Thoracic aorta (tissue), 2 donors: ENCODE measurements around the gene SLC6A2. TPM values are rescaled to one million over a fixed set of nuclear protein-coding genes. Genes with fewer than 3 reads are reported as not detected.

Experiments used
- ATAC-seq: fragments of 150-250 bp; one replicate; pipeline ENCODE4 v1.8.0; 2017; ENCODE audit warnings: low read depth; ENCODE audit not compliant: insufficient number of reproducible peaks, low FRiP score
- DNase-seq: peaks from one replicate; pipeline ENCODE4 v3.0.0-alpha.2; 2020; ENCODE audit warnings: low spot score
- H3K27ac ChIP-seq, 2 donors: fragments of 200-600 bp; sonication (generic); 1 replicate in 1 of 2; 2 replicates in 1 of 2; pipeline ENCODE4 v1.5.1; 2016; ENCODE audit warnings: mild to moderate bottlenecking in 2 of 2, moderate library complexity in 2 of 2
- H3K27me3 ChIP-seq: fragments of 200-600 bp; sonication (generic); replicated peaks from 2 replicates; pipeline ENCODE4 v1.6.0; 2016; ENCODE audit warnings: mild to moderate bottlenecking; ENCODE audit not compliant: insufficient read depth
- H3K36me3 ChIP-seq: fragments of 200-600 bp; sonication (generic); one replicate; pipeline ENCODE4 v1.5.1; 2016
- H3K4me1 ChIP-seq, 2 donors: fragments of 200-600 bp; sonication (generic); 1 replicate in 1 of 2; 2 replicates in 1 of 2; pipeline versions ENCODE4 v1.5.1 to v1.6.0; 2016; ENCODE audit warnings: low read depth in 2 of 2, mild to moderate bottlenecking in 1 of 2; ENCODE audit not compliant: control insufficient read depth in 1 of 2
- H3K4me3 ChIP-seq: fragments of 200-600 bp; sonication (generic); 2 replicates; pipeline ENCODE4 v1.5.1; 2016; ENCODE audit warnings: mild to moderate bottlenecking
- H3K9me3 ChIP-seq: fragments of 200-600 bp; sonication (generic); 2 replicates; pipeline ENCODE4 v1.5.1; 2016
- CTCF ChIP-seq: fragments of 200-600 bp; sonication (generic); IDR thresholded peaks from one replicate; pipeline ENCODE4 v1.5.1; 2019; ENCODE audit warnings: antibody characterized with exemption
- total RNA-seq, 2 donors: library from RNA; depleted of rRNA; stranded (reverse); fragments of >200 nt; gene quantifications; one replicate each; pipeline versions ENCODE4 v1.1.0 to v1.2.3, GENCODE V29; 2016

SLC6A2 gene
- total RNA-seq, 2 donors from 2014 or later: 0.85 TPM; not detected in 1

- no peak for TF ChIP-seq CTCF
- Histone ChIP-seq H3K27ac (no peak overlapping the region), H3K4me1 (no peaks in the 10 kb centered on the region), H3K36me3 (no peaks in the 10 kb centered on the region), H3K4me3 (no peak overlapping the region), H3K27me3 (no peaks in the 10 kb centered on the region), H3K9me3 (no peaks in the 10 kb centered on the region)
- ATAC-seq: no peak
- no peak for DNase-seq
These were observed 61.5 kb downstream of the SLC6A2 start for GRCh38 chr16:55717326-55717725.

- H3K27ac ChIP-seq: no peak overlapping the region
- ATAC-seq (no peak), DNase-seq (no peak)
- H3K4me1 ChIP-seq: no peaks in the 10 kb centered on the region
- H3K9me3 ChIP-seq: no peaks in the 10 kb centered on the region
- TF ChIP-seq CTCF: no peak
- no peaks in the 10 kb centered on the region for H3K27me3 ChIP-seq
- H3K4me3 ChIP-seq: no peak overlapping the region
- no peaks in the 10 kb centered on the region for H3K36me3 ChIP-seq
These were observed 69.4 kb downstream of the SLC6A2 start for GRCh38 chr16:55725055-55725777.

GRCh38 chr16:55728797-55729196 lies 73.0 kb downstream of the SLC6A2 start:
- no peaks in the 10 kb centered on the region for H3K9me3 ChIP-seq
- DNase-seq: no peak
- no peaks in the 10 kb centered on the region for H3K27me3 ChIP-seq
- TF ChIP-seq CTCF: no peak
- no peak overlapping the region for H3K27ac ChIP-seq
- H3K4me1 ChIP-seq: no peaks in the 10 kb centered on the region
- H3K4me3 ChIP-seq: no peak overlapping the region
- no peaks in the 10 kb centered on the region for H3K36me3 ChIP-seq
- ATAC-seq: no peak

- Histone ChIP-seq H3K4me3 (no peak overlapping the region), H3K27me3 (no peaks in the 10 kb centered on the region), H3K27ac (no peak overlapping the region), H3K4me1 (no peaks in the 10 kb centered on the region), H3K9me3 (no peaks in the 10 kb centered on the region), H3K36me3 (no peaks in the 10 kb centered on the region)
- DNase-seq (no peak), ATAC-seq (no peak)
- TF ChIP-seq CTCF: no peak
These were observed 74.3 kb downstream of the SLC6A2 start for GRCh38 chr16:55730115-55730514.

GRCh38 chr16:55732496-55732895 lies 76.7 kb downstream of the SLC6A2 start:
- Histone ChIP-seq H3K9me3 (no peaks in the 10 kb centered on the region), H3K27ac (no peak overlapping the region), H3K4me3 (no peak overlapping the region), H3K27me3 (no peaks in the 10 kb centered on the region), H3K4me1 (no peaks in the 10 kb centered on the region), H3K36me3 (no peaks in the 10 kb centered on the region)
- no peak for ATAC-seq
- no peak for TF ChIP-seq CTCF
- no peak for DNase-seq
